GM19239 (cell line): Measurements from ENCODE around the gene CELF3.
A peak's percentile ranks its signal among the peaks of the same experiment; 100 is the strongest.
"Not testable (repeated sequence)": the region's sequence is repeated elsewhere in the genome, so short reads cannot be mapped to it uniquely, and the experiment has no call there.

ENCODE experiments used
- DNase-seq: peaks from one replicate; pipeline ENCODE4 v3.0.0; 2011; ENCODE audit warnings: low spot score; ENCODE audit not compliant: insufficient read length
- FAIRE-seq: peaks from 2 replicates; lab custom pipeline; 2011; peaks lifted over from hg19 to GRCh38; lab: Jason Lieb, UNC

CELF3 gene

DNA sequence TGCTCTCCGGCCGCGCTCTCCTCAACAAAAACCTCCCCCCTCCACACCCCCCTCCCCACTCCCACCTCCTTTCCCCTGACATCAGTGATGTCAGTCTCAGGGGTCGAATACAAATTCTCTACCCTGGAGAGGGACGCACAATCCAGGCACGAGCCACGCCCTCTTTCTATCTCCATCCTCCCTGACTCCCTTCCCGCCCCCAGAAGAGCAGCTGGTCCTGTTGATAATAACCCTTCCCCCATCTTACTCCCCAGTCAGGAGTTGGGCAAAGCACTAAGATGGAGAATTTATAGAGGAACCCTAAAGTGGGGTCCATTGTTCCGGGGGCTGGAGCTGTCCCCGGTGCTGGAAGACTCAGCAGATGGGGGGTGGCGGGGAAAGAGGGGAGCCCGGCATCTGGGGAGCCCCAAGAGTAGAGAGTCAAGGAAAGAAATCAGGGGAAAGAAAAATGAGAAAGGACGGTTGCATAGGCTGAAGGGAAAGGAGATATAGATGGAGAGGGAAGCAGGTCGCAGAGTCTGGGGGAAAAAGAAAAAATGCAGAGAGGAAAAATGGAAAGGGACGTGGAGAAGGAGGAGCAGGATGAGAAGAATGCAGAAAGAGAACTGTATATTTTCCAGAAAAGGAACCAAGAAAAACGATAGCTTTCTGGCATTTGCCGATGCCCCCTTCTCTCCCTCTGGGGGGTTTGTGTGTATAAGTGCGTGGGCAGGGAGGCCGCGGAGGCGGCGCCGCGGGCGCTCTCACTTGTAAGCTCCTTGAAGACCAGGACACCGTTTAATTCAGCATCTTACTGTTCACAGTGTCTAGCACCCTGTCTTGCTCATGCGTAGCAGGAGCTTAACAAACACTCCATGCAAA lies at the start of gene CELF3:
TSS of gene CELF3 (minus strand) at position 33 of the 861 bp plus-strand sequence. CDS start 783 bp downstream, outside the sequence.
- DNase-seq (peak; percentile 29), FAIRE-seq (no peak)

DNA sequence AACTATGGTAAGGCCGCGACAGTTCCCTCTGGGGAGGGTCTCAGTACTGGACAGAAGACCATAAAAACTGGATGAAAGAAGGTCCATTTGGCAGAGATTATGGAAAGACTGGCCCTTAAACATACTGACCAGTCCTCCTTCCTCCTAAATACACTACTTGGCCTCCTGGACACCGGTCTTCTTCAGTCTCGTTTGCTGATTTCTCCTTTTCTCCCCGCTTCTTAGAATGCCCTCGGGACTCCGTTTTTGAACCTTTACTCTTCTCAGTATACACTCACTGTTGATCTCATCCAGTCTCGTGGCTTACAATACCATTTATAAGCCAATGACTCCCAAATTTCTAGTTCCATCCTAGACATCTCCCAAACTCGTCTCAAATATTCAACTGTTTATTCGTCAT lies 47.4 kb upstream of the CELF3 start:
- FAIRE-seq (peak; percentile 76), DNase-seq (no peak)

DNA sequence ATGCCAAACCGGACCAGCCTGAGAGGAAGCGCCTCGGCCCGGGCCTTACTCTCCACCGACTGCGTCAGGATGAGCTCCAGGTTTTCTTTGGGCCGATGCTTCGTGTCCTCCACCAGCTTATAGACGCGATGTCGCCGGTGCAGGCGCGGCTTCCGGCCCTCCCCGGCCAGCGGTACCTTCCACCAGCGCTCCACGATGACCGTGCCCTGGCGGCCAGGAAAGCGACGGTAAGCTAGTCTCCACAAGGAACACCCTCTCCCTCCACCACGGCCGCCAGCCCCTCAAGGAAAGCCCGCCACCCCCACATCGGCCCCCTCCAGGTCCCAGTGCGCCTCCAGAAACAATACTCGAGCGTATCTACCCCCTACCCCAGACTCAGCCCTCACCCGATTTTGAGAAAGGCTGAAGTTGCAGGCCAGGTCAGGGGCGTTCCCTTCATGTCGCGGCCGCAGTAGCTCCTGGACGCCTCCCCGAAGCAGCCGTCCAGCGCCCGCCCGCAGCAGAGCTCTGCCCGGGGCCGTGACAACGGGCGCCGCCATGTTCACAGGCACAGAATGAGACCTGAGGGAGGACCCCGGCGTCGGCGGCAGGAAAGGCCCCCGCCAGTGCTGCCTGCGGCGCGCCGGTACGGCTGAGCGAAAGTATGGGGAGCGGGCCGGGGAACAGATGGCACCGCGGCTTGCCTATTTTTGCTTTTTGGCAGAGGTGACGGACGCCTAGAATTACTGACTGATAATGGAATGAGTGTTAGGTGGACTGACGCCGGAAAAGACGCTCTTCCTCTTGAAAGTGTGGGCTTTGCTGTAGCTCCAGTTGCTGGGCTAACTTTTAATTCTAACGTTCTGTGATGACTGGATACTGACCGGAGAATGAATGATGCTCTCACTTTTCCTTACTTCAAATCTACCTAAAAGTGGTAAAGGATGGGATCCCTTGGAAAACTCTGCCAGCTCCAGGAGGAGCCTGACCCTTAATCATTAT lies 46.6 kb upstream of the CELF3 start, which contains the start of gene MRPL9:
TSS of gene MRPL9 (minus strand) at position 556 of the 981 bp plus-strand sequence. CDS start at position 539, 17 bp downstream.
- FAIRE-seq (peak; percentile 91), DNase-seq (peak; percentile 94)

DNA sequence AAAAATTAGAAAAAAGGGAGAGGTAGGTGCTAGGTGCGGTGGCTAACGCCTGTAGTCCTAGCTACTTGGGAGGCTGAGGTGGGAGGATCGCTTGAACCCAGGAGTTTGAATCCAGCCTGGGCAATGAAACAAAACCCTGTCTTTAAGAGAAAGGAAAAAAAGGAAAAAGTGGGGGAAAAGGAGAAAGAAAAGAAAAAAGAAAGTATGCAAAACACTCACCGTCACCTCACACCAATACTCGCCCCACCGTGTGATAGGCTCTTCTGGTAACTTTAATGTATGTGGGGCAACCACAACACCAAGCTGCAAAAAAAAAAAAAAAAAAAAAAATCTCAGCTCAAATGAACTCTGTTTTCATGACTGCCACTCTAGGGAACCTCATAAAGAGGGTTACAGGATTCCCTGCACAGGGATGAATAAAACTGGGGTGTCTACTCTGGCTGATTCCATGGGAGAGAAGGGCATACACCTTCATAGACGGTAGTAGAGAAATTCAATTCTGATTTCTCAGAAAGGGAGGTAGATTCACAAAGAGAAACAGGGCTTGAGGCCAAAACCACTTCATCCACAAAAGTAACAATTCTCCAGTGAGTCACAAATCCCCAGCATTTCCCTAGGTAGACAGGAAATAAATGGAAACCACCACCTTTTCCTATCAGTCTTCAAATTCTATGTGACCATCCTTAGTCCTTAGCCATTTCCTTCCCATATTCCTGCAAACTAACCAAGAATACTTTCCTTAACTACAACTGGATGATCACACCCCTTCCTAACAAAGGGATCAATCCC lies 44.2 kb upstream of the CELF3 start:
- no peak for FAIRE-seq
- DNase-seq = no peak

DNA sequence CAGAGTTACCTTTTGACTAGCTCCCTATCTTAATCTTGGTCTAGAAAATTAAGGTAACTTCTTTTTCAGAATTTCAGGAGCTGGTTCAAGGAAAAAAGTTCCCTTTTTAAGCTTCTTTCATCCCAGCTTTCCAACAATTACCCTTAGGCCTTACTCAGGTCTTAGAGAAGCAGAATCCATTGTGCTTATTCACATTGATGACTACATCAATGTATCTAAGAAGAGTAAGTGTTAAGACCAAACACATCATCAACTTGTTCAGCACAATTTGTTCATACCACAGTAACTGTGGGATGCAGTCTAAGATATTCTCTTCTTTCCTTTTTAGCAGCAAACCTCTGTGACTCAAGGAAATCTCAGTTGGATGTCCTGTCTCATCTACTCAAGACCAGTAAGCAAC lies 42.6 kb upstream of the CELF3 start:
- DNase-seq = no peak

DNA sequence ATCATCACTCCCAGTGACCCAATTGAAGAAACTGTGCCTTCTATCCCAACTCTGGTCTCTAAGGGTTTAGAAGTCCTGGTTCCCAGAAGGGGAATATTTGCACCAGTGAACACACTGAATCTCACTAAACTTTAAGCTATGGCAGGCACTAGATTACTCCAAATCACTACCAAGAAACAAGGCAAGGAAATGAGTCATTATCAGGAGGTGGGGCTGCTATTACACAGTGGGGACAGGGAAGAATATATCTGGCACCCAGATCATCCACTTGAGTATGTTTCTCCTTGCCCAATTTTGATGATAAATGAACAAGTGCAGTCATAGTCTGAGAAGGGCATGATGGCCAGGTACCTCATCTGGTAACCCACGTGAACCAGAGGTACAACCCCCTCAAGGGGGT lies 39.7 kb upstream of the CELF3 start:
- no peak for FAIRE-seq
- no peak for DNase-seq

More for the DNA sequence above, 42.6 kb upstream of the CELF3 start:
- FAIRE-seq = no peak

DNA sequence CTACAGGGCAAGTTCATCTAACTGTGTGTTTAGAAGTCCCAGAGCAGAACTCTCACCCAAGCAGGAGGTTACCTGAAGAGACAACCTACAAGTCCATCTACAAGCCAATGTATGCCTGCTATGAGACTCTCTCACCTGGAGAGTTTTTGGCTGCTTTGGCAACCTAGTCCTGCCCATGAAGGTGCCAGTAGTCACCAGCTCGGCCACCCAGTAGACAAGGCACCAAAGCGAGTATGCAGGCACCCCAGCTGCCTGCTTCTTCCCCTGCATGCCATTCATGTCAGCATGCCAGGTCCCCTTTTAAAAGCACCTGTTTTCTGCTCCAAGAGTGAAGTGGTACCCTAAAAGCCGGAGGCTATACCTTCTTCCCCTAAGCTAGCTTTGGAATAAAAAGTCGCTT lies 24.9 kb upstream of the CELF3 start:
- FAIRE-seq (no peak), DNase-seq (no peak)

DNA sequence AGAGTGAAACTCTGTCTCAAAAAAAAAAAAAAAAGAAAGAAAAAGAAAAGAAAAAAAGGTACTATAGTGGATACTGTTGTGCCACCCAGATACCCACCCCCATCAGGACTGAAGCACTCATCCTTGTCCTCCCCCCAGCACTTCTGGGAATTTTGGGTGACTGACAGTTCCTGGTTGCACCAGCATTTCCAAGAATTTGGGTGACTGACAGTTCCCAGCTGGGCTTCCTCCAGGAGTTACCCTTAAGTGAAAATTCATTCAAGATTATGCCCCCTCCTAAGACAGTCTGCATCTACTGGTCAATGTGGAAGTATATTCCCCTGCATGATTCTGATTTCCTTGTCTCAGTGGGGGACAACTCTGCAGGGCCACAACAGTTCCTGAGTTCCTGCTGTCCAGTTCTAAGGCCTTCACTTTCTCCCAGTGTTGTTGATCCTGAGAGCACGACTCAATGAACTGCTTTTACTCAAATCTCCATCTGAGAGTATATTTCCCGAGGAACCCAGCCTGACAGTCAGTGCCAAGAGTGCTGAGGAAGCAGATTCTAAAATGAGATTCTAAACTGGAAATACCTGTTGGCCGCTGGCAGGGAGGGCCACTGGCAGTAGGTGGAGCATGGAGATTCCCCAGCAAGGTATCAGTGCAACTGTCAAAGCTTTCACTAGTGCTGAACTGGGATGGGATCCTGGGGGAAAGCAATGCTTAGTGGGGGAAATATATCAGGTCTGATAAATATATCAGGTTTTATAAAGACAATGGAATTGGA lies 23.2 kb upstream of the CELF3 start:
- no peak for FAIRE-seq

DNA sequence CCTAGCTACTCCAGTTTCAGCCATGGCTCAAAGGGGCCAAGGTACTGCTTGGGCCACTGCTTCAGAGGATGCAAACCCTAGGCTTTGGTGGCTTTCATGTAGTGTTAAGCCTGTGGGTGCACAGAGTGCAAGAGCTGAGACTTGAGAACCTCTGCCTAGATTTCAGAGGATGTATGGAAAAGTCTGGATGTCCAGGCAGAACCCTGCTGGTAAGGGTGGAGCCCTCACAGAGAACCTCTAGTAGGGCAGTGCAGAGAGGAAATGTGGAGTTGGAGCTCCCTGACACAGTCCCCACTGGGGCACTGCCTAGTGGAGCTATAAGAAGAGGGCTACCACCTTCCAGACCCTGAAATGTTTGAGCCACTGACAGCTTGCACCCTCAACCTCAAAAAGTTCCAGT lies 20.9 kb upstream of the CELF3 start:
- FAIRE-seq = no peak
- DNase-seq = no peak

More for the DNA sequence above, 23.2 kb upstream of the CELF3 start:
- no peak for DNase-seq

DNA sequence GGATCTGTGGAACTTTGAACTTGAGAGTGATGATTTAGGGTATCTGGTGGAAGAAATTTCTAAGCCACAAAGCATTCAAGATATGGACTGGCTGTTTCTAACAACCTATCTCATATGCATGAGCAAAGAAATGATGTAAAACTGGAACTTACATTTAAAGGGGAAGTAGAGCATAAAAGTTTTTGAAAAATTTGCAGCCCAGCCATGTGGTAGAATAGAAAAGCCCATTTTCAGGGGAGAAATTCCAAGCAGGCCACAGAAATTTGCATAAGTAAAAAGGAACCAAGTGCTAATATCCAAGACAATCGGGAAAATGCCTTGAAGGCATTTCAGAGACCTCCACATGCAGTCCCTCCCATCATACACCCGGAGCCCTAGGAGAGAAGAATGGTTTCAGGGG lies 20.4 kb upstream of the CELF3 start:
- FAIRE-seq (no peak), DNase-seq (no peak)

DNA sequence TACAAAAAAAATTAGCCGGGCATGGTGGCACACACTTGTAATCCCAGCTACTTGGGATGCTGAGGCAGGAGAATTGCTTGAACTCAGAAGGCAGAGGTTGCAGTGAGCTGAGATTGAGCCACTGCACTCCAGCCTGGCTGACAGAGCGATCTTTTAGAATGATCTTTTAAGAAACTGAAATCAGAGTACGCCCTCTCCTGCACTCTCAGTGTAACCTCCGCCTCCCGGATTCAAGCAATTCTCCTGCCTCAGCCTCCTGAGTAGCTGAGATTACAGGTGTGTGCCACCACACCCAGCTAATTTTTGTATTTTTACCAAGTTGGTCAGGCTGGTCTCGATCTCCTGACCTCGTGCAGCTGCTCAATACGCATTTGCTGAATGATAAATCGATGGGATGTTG lies 17.4 kb upstream of the CELF3 start:
- not testable (repeated sequence) for DNase-seq, FAIRE-seq

DNA sequence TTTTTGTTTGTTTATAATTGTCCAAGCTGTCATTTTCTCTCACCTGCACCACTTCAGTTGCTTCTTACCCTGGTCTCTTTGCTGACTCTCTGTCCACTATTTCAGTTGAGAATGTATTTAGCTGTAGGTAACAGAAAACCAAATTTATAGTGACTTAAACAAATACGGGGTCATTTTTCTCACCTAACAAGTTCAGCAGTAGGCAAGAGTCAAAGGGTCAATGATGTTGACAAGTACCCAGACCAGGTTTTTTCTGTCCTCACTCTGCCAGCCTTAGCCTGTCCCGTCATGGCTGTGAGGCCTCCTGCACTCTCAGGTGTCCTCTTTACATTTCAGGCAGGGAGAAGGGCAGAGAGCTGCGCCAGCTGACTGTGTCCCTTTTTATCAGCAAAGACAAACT lies 16.5 kb upstream of the CELF3 start:
- FAIRE-seq = no peak
- no peak for DNase-seq

DNA sequence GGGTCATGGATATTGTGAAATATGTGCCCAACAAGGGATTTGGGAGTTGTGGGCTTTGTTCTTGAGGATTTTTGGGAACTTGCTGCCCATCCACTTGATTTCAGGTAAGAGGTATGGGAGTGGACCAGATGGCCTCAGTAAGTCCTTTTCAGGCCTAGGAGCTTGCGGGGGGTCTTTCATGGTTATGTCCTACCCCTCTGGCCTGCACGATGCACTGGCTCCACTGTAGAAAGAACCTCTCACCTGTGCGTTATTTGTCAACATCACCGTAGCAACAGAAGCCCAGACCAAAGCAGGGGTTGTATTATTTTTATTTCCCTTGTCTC lies 13.3 kb upstream of the CELF3 start:
- DNase-seq = no peak
- FAIRE-seq = no peak

DNA sequence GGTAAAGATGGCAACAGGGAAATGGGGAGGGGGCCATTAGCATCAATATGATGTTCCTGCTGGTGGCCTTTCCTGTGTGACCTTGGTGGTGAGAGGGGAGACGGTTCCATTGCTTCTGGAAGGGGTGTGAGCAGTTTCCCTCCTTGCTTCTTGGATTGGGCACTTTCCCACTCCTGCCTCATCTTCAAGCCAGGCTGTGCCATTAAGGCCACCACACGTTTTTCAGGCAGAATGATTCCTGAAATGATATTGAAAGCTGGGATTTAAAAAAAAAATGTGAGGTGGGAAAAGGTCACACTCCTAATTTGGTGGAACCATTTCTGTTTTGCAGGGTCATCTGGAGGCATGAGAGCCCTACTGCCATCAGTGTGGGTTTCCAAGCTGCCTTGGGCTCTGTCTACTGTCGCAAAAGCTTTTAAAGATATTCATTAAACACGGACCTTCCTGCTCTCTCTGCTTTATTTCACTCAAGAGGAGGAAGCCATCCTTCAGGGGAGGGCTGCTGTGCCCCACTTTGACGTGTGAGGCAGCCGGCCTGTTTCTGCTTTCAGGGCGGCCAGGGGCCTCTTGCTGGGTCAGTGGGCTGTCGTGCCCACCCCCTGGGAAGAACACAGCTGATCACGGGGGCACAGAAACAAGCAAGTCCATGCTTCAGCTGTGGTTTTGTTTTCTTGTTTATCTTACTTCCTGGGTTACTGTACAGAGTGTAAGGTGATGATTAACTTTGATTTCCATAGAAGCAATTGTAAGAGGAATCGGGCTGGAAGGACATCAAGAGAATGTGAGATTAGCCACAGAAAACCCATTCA lies 12.8 kb upstream of the CELF3 start:
- DNase-seq (no peak), FAIRE-seq (no peak)

DNA sequence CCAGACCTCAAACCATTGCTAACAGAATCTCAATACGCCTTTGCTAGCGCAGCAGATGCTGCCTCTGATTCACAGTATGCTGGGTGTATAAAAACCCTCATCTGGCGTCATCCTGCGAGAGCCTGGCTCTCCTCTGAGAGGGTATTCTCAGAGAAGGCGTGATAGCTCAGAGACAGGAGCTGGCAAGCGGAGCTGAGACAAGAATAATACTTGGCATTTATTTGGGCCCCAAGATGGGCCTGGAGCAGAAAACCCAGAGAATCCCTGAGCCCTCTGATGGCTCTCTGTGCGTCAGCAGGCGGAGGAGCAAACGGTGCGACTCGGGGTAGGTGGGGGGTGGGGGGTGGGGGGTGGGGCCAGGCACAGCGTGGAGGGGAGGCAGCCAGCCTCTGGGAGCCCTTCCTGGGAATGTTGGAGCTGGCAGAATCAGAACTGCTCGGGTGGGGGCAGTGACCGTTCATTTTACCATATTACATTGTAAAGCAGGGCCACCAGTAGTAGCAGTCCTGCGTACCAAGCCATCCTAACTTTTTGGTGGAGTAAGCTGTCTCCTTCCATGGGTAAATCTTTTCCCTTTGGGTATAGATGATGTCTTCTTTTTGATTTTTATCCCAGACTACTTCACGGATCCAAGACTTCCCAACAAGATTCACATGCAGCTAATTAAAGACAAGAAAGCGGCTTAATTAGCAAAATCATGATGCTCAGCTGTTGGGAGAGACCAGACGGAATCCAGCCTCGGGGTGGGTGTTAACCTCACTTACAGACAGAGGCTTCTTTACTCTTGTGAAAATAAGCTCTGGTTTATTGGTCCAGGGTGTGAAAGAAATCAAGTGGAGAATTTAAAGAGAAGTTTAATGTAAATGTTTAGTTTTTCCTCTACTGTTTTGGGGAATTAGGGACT lies 11.8 kb upstream of the CELF3 start:
- no peak for FAIRE-seq
- no peak for DNase-seq

DNA sequence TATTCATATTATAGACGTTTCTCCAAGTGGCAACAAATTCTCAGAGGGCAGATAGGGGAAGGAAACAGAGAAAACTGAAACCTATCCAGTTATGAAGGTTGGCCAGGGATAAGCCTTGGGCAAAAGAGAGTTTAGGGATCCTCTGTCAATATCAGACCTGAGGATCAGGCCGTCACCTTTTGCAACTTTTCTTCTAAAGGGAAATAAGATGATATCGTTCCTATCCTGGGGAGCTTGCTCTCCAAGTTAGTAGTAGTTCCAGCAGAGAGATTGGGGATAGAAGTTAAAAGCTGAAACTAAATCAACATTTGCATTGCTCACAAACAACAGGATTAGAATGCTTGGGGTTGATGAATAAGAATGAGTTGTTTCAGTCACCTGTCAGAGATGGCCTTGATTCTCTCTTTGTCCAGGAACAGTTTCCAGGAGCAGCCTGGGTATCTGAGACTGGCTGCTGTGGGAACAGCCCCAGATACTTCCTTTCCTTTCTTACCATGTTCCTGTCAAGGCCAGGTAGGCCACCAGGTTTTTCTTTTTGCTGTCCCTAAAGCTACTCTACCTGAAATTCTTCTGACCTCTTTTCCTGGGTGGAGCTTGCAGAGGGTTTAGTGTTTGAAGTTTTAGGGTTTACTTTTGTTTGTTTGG lies 7.2 kb upstream of the CELF3 start:
- no peak for FAIRE-seq

More for the DNA sequence above, 7.2 kb upstream of the CELF3 start:
- no peak for DNase-seq
